ENCODE results near the gene PPIH.
"Not testable (repeated sequence)": the region's sequence is repeated elsewhere in the genome, so short reads cannot be mapped to it uniquely, and the experiment has no call there.

The PPIH gene

GRCh38 chr1:42657981-42658876, at the start of gene PPIH:
TSS of gene PPIH (plus strand) at chr1:42658423. CDS start at chr1:42658447, 24 bp downstream.
- peak within 1 kb of the TSS; percentile 93 for H3K4me3 ChIP-seq (ENCODE audit: low read depth, low read length)
- DNase-seq (ENCODE audit: low read depth): peak; percentile 67

GRCh38 chr1:42613803-42614131, 44.5 kb upstream of the PPIH start:
- no peak for DNase-seq (ENCODE audit: low read depth)

GRCh38 chr1:42618866-42619265, 39.4 kb upstream of the PPIH start:
- no peak for DNase-seq (ENCODE audit: low read depth)
- H3K4me3 ChIP-seq (ENCODE audit: low read depth, low read length): no peak overlapping the region

More at GRCh38 chr1:42613803-42614131, 44.5 kb upstream of the PPIH start:
- no peak overlapping the region for H3K4me3 ChIP-seq (ENCODE audit: low read depth, low read length)

GRCh38 chr1:42620307-42620706, 37.9 kb upstream of the PPIH start:
- no peak overlapping the region for H3K4me3 ChIP-seq (ENCODE audit: low read depth, low read length)
- no peak for DNase-seq (ENCODE audit: low read depth)

GRCh38 chr1:42621180-42621579, 37.0 kb upstream of the PPIH start:
- not testable (repeated sequence) for H3K4me3 ChIP-seq (ENCODE audit: low read depth, low read length); DNase-seq (ENCODE audit: low read depth)

GRCh38 chr1:42627205-42627604, 31.0 kb upstream of the PPIH start:
- not testable (repeated sequence) for DNase-seq (ENCODE audit: low read depth); H3K4me3 ChIP-seq (ENCODE audit: low read depth, low read length)

- H3K4me3 ChIP-seq (ENCODE audit: low read depth, low read length): no peak overlapping the region
- no peak for DNase-seq (ENCODE audit: low read depth)
Observed at GRCh38 chr1:42639116-42639515, 19.1 kb upstream of the PPIH start.

GRCh38 chr1:42646056-42646455, 12.2 kb upstream of the PPIH start:
- no peak overlapping the region for H3K4me3 ChIP-seq (ENCODE audit: low read depth, low read length)
- no peak for DNase-seq (ENCODE audit: low read depth)

- H3K4me3 ChIP-seq (ENCODE audit: low read depth, low read length): no peak overlapping the region
- DNase-seq (ENCODE audit: low read depth): no peak
Observed at GRCh38 chr1:42657201-42657600, 1.0 kb upstream of the PPIH start.

GRCh38 chr1:42658877-42659337, 684 bp downstream of the PPIH start:
- no peak for DNase-seq (ENCODE audit: low read depth)
- H3K4me3 ChIP-seq (ENCODE audit: low read depth, low read length): peak overlapping the region; percentile 93

- DNase-seq (ENCODE audit: low read depth): no peak
- no peak overlapping the region for H3K4me3 ChIP-seq (ENCODE audit: low read depth, low read length)
Observed at GRCh38 chr1:42660907-42661500, 2.8 kb downstream of the PPIH start.

GRCh38 chr1:42669936-42670335, 11.7 kb downstream of the PPIH start:
- DNase-seq (ENCODE audit: low read depth): no peak
- no peak overlapping the region for H3K4me3 ChIP-seq (ENCODE audit: low read depth, low read length)

GRCh38 chr1:42670425-42670824, 12.2 kb downstream of the PPIH start:
- no peak for DNase-seq (ENCODE audit: low read depth)
- H3K4me3 ChIP-seq (ENCODE audit: low read depth, low read length): no peak overlapping the region

GRCh38 chr1:42674214-42674613, 16.0 kb downstream of the PPIH start:
- H3K4me3 ChIP-seq (ENCODE audit: low read depth, low read length): no peak overlapping the region
- DNase-seq (ENCODE audit: low read depth): no peak

- no peak overlapping the region for H3K4me3 ChIP-seq (ENCODE audit: low read depth, low read length)
- DNase-seq (ENCODE audit: low read depth): no peak
Observed at GRCh38 chr1:42674682-42675081, 16.5 kb downstream of the PPIH start.

GRCh38 chr1:42675467-42675866, 17.2 kb downstream of the PPIH start:
- no peak overlapping the region for H3K4me3 ChIP-seq (ENCODE audit: low read depth, low read length)
- DNase-seq (ENCODE audit: low read depth): no peak

- no peak overlapping the region for H3K4me3 ChIP-seq (ENCODE audit: low read depth, low read length)
- DNase-seq (ENCODE audit: low read depth): no peak
Observed at GRCh38 chr1:42676534-42677087, 18.4 kb downstream of the PPIH start.

- peak; percentile 31 for DNase-seq (ENCODE audit: low read depth)
- H3K4me3 ChIP-seq (ENCODE audit: low read depth, low read length): no peak overlapping the region
Observed at GRCh38 chr1:42679364-42679983, 21.3 kb downstream of the PPIH start.

GRCh38 chr1:42680055-42680454, 21.8 kb downstream of the PPIH start:
- DNase-seq (ENCODE audit: low read depth): no peak
- H3K4me3 ChIP-seq (ENCODE audit: low read depth, low read length): no peak overlapping the region
